ENCODE data around the gene ZFP62.
A peak's percentile ranks its signal among the peaks of the same experiment; 100 is the strongest.

Gene ZFP62

GRCh38 chr5:180815293-180815917, 45.7 kb downstream of the ZFP62 start:
- no peak overlapping the region for H3K27ac ChIP-seq (ENCODE audit: low read depth, low read length)
- no peaks in the 10 kb centered on the region for H4K20me1 ChIP-seq (ENCODE audit: low read depth, low read length)
- H3K9ac ChIP-seq (ENCODE audit: low read length): no peak overlapping the region
- no peak overlapping the region for H3K4me2 ChIP-seq (ENCODE audit: low read depth, low read length, poor library complexity, severe bottlenecking)
- no peaks in the 10 kb centered on the region for H3K9me3 ChIP-seq (ENCODE audit: insufficient read depth, low read length)
- H3K36me3 ChIP-seq (ENCODE audit: low read length): no peaks in the 10 kb centered on the region
- H3K4me3 ChIP-seq (ENCODE audit: insufficient read depth, low read length, poor library complexity, severe bottlenecking): no peak overlapping the region
- H2AFZ ChIP-seq (ENCODE audit: low read depth, low read length, severe bottlenecking): no peak overlapping the region
- TF ChIP-seq EZH2phosphoT487 (conservative IDR thresholded peaks at IDR 0.05; ENCODE audit: low read length): no peak
- H3K9me2 ChIP-seq (replicated peaks; ENCODE audit: insufficient read depth, low read length): no peaks in the 10 kb centered on the region
- H3K79me2 ChIP-seq (ENCODE audit: insufficient read depth, low read length): no peaks in the 10 kb centered on the region
- no peaks in the 10 kb centered on the region for H3K27me3 ChIP-seq (ENCODE audit: low read length)
- H3F3A ChIP-seq (ENCODE audit: insufficient read depth): peaks cover 15% of the 10 kb centered on the region

GRCh38 chr5:180813420-180813819, 47.7 kb downstream of the ZFP62 start:
- Histone ChIP-seq H3K27me3 (ENCODE audit: low read length) (no peaks in the 10 kb centered on the region), H3K27ac (ENCODE audit: low read depth, low read length) (no peak overlapping the region), H3K36me3 (ENCODE audit: low read length) (no peaks in the 10 kb centered on the region), H4K20me1 (ENCODE audit: low read depth, low read length) (no peaks in the 10 kb centered on the region), H3K9ac (ENCODE audit: low read length) (no peak overlapping the region), H3K4me2 (ENCODE audit: low read depth, low read length, poor library complexity, severe bottlenecking) (no peak overlapping the region), H2AFZ (ENCODE audit: low read depth, low read length, severe bottlenecking) (no peak overlapping the region), H3K79me2 (ENCODE audit: insufficient read depth, low read length) (peaks cover 11% of the 10 kb centered on the region; the same call in 1 of the 2 replicates), H3K9me3 (ENCODE audit: insufficient read depth, low read length) (no peaks in the 10 kb centered on the region), H3F3A (ENCODE audit: insufficient read depth) (peaks cover 15% of the 10 kb centered on the region), H3K4me3 (ENCODE audit: insufficient read depth, low read length, poor library complexity, severe bottlenecking) (no peak overlapping the region), H3K9me2 (replicated peaks; ENCODE audit: insufficient read depth, low read length) (no peaks in the 10 kb centered on the region)
- TF ChIP-seq CTCF (IDR thresholded peaks at IDR 0.05; ENCODE audit: insufficient read depth, low read length, poor library complexity, severe bottlenecking) (no peak), EZH2phosphoT487 (conservative IDR thresholded peaks at IDR 0.05; ENCODE audit: low read length) (no peak)

- no peaks in the 10 kb centered on the region for H3K27me3 ChIP-seq (ENCODE audit: low read length)
- H3K9me2 ChIP-seq (replicated peaks; ENCODE audit: insufficient read depth, low read length): no peaks in the 10 kb centered on the region
- H2AFZ ChIP-seq (ENCODE audit: low read depth, low read length, severe bottlenecking): no peak overlapping the region
- peaks cover 14% of the 10 kb centered on the region for H3F3A ChIP-seq (ENCODE audit: insufficient read depth)
- no peaks in the 10 kb centered on the region for H4K20me1 ChIP-seq (ENCODE audit: low read depth, low read length)
- H3K27ac ChIP-seq (ENCODE audit: low read depth, low read length): no peak overlapping the region
- TF ChIP-seq EZH2phosphoT487 (conservative IDR thresholded peaks at IDR 0.05; ENCODE audit: low read length): no peak
- no peak for TF ChIP-seq CTCF (IDR thresholded peaks at IDR 0.05; ENCODE audit: insufficient read depth, low read length, poor library complexity, severe bottlenecking)
- no peaks in the 10 kb centered on the region for H3K9me3 ChIP-seq (ENCODE audit: insufficient read depth, low read length)
- peak overlapping the region; percentile 71; the same call in 1 of the 2 replicates for H3K9ac ChIP-seq (ENCODE audit: low read length)
- peak overlapping the region; percentile 92 for H3K4me2 ChIP-seq (ENCODE audit: low read depth, low read length, poor library complexity, severe bottlenecking)
- no peaks in the 10 kb centered on the region for H3K36me3 ChIP-seq (ENCODE audit: low read length)
- peaks cover 24% of the 10 kb centered on the region; the same call in 1 of the 2 replicates for H3K79me2 ChIP-seq (ENCODE audit: insufficient read depth, low read length)
- H3K4me3 ChIP-seq (ENCODE audit: insufficient read depth, low read length, poor library complexity, severe bottlenecking): no peak overlapping the region
These were observed 49.4 kb downstream of the ZFP62 start for GRCh38 chr5:180811623-180812124.

- Histone ChIP-seq H3K9me2 (replicated peaks; ENCODE audit: insufficient read depth, low read length) (no peaks in the 10 kb centered on the region), H3K9ac (ENCODE audit: low read length) (peak overlapping the region; percentile 71), H3K36me3 (ENCODE audit: low read length) (no peaks in the 10 kb centered on the region), H3K79me2 (ENCODE audit: insufficient read depth, low read length) (peaks cover 24% of the 10 kb centered on the region; the same call in 1 of the 2 replicates), H3K27me3 (ENCODE audit: low read length) (no peaks in the 10 kb centered on the region), H3K4me2 (ENCODE audit: low read depth, low read length, poor library complexity, severe bottlenecking) (peak overlapping the region; percentile 92), H2AFZ (ENCODE audit: low read depth, low read length, severe bottlenecking) (peak overlapping the region; percentile 68), H3K4me3 (ENCODE audit: insufficient read depth, low read length, poor library complexity, severe bottlenecking) (peak overlapping the region; percentile 58), H3F3A (ENCODE audit: insufficient read depth) (peaks cover 18% of the 10 kb centered on the region), H4K20me1 (ENCODE audit: low read depth, low read length) (no peaks in the 10 kb centered on the region), H3K9me3 (ENCODE audit: insufficient read depth, low read length) (no peaks in the 10 kb centered on the region), H3K27ac (ENCODE audit: low read depth, low read length) (peak overlapping the region; percentile 95)
- TF ChIP-seq CTCF (IDR thresholded peaks at IDR 0.05; ENCODE audit: insufficient read depth, low read length, poor library complexity, severe bottlenecking): no peak
- TF ChIP-seq EZH2phosphoT487 (conservative IDR thresholded peaks at IDR 0.05; ENCODE audit: low read length): no peak
These were observed 50.0 kb downstream of the ZFP62 start for GRCh38 chr5:180810959-180811622.
